Measurements from ENCODE around the gene PYM1.
"Not testable (repeated sequence)": the region's sequence is repeated elsewhere in the genome, so short reads cannot be mapped to it uniquely, and the experiment has no call there.

PYM1 gene

DNA sequence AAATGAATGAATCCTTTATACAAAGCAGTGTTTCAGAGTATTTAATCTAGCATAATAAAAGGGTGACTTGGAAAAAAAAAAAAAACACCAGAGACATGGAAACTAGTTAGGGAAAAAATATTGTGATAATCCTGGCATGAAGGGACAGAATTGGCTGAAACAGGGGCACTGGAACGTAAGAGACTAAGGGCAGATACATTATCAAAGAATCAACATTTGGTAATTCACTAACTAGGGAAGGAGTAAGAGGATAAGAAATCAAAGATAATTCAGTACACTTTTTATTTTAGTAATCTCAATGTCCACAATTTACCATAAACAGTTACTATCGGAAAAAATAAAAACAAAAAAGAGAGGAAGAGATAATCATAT lies 18.2 kb downstream of the PYM1 start:
- no peak for DNase-seq (ENCODE audit: low spot score)

DNA sequence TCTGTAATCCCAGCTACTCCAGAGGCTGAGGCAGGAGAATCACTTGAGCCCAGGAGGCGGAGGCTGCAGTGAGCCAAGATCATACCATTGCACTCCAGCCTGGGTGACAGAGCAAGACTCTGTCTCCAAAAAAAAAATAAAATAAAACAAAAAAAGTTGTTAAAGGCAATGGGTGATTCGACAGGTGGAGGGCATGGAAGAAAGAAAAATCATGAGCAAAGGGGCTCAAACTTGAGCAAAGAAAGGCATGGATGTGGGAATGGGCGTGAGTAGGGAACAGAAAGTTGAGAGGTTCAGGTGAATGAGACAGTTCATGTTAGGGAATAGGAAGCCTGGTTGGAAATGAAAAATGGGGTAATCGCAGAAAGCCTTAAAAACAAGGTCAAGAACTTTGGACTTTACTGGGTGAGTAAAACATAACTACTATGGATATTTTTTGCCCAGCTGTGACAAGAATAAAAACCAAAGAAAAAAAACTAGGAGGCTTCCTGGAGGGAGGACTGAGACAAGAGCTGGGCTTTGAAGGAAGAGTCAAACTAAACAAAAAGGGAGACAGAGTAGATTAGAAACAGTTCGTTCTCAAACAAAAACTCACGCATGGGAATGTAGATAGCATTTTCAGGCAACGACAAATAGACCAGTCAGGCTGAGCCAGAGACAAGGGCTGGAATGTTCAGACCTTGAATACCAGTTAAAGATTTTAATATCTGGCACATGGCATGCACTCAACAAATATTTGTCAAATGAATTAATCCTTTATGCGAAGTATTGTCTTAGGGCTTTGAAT lies 18.8 kb downstream of the PYM1 start:
- DNase-seq (ENCODE audit: low spot score), result no peak

DNA sequence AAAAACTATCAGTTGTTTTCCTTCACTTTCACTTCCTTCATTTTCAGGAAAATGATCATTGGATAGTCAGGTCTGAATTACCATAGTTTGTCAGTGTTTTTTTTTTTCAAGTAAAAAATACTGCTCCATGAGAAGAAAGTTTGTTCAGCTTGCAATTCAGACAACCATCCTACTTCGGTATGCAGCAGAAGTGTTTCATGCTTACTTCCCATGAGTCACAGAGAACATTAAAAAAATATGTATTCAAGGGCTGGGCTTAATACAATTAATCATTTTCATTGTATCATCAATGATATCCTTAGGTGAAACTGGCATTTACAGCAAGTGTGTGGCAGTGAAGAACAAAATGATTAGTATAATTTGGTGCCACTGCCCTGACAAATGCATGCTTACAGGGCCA lies 21.6 kb downstream of the PYM1 start:
- no peak for DNase-seq (ENCODE audit: low spot score)

DNA sequence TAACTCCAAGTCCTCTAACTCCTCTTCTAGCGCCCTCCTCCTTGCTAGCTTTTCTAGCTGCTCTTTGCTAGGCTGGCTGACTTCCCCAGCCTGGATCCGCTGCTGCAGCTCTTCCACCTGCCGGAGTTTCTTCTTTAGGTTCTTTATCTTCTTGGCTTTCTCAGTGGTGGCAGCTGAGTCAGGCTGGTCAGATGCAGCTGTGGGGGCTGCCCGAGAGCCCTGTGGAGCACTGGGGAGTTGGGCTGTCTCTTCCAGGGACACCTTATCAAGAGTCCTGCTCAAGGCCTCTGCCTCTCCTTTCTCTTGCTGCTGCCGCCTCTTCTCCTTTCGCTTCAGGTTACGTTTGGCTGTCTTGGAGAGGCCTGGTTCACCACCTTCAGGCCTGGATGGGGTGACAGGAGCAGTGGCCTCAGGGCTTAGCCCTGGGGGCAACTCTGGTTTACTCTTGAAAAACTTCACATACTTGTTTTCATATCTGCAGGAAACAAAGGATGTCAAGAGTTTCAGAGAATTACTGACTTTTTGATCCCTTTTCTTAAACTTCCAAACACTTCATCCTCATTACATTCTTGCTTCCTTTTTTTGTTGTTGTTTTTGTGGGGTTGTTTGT lies 25.7 kb downstream of the PYM1 start:
- no peak for DNase-seq (ENCODE audit: low spot score)

DNA sequence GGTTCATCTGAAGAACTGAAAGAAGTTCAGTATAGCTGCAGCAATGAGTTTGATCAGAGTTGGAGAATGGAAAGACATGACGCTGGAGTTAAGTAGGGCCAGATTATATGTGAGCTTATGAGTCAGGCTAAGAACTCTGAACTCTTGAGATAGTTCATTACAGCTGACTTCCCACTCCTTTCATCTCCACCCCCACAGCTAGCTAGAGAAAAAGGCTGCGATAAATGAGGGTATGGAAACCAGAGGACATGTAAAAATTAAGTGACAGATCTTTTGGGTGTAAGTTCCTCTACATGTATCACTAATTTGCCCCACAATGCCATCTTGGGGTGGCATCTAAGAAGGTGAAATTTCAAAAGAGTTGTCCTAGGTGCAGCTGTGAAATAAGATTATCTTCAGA lies 28.6 kb downstream of the PYM1 start:
- no peak for DNase-seq (ENCODE audit: low spot score)

DNA sequence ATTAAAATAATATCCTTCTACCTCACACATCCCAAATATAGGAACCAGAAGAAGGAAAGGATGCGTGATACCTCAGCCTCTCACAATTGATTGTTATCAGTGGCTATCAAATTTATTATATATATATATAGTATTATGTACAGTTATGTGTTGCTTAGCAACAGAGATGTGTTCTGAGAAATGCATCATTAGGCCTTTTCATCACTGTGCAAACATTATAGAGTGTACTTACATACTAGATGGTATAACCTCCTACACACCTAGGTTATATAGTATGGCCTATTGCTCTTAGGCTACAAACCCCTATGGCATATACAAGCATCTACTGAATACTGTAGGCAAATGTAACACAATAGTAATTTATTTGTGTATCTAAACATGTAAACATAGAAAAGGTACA lies 34.0 kb downstream of the PYM1 start:
- DNase-seq (ENCODE audit: low spot score), result no peak

DNA sequence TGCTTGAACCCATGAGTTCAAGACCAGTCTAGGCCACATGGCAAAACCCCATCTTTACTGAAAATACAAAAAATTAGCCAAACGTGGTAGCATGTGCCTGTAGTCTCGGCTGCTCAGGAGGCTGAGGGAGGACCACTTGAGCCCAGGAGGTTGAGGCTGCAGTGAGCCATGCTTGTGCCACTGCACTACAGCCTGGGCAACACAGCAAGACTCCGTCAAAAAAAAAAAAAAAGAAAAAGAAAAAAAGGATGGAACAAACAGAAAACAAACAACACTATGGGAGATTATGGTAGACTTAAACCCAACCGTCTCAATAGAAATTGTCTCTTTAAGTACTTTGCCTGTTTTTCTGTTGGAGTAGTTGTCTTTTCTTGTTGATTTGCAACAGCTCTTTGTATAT lies 36.4 kb downstream of the PYM1 start:
- DNase-seq (ENCODE audit: low spot score), result no peak

DNA sequence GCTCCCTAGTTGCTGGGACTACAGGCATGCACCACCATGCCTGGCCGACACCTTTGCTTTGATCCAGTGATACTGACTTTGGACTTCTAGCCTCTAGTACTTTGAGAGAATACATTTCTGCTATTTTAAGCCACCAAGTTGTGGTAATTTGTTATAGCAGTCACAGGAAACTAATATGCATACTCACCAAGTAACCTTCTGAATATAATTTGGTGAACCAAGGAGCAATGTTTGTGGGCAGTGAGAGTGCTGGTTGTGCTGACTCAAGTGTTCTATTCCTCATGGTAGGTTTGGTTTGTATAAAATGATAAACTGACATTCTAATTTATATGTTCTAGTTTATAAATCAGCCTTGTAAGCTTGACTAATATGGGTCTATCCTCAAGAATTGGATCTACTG lies 42.6 kb downstream of the PYM1 start:
- DNase-seq (ENCODE audit: low spot score), result peak; percentile 2

DNA sequence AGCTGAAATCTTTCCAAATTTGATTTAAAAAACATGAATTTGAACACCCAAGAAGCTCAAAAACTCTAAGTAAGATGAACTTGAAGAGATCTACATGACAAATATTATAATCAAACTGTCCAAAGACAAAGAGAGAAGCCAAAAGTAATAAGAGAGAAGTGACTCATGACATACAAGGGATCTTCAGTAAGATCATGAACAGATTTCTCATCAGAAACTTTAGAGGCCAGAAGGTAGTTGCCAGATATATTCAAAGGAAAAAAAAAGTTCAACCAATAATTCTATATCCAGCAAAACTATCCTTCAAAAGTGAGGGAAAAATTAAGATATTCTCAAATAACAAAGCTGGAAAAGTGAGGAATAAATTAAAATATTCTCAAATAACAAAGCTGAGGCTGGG lies 49.9 kb downstream of the PYM1 start:
- no peak for DNase-seq (ENCODE audit: low spot score)

DNA sequence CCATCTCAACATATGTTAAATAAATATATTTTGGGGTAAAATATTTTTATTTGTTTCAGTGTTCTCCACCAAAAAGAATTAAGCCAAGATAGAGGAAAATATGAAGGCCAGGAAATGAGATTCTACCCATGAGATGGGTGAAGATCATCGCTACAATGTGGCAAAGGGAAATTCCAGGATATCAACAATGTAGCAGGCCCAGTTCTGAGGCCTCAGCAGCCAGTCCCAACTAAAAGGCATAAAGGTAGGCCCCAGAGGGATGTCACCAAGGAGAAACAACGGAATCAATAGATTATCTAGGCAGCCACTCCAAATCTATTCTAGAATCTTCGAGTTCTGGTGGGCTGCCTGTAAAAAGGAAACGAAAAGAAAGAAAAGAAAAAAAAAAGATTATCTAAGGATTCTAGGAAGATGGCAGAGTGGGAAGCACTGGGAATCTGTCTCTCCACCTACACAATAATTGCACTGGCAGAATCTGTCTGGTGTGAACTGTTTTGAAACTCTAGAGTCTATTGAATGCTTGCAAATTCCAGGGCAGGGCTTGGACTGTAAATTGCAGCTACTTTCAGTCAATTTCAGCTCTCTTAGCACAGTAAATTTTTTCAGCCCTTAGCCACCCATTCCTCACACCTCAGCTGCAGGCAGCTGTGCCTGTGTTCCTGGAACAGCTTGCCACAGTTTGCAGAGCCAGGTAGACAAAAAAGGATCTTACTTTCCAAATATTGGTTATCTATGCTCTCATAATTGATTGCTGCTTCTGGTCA lies 51.8 kb downstream of the PYM1 start:
- no peak for DNase-seq (ENCODE audit: low spot score)

DNA sequence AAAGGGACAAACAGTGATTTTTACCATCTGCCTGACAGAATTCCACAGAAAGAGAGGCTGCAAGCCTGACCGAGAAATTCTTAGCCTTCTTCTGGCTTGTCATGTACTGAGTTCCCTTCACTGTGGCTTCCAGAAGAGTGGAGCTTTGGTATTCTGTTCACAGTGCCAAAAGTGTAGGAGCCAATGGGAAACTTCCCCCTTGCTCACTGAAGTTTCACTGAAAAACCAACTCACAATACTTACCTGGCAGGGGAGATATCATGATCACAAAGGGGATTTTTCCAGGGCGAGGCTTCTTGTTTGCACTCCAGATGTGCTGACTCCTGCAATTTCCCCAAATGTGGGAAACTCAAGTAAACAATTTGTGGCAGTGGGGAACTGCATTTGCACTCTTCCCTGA lies 53.3 kb downstream of the PYM1 start:
- DNase-seq (ENCODE audit: low spot score), result no peak

DNA sequence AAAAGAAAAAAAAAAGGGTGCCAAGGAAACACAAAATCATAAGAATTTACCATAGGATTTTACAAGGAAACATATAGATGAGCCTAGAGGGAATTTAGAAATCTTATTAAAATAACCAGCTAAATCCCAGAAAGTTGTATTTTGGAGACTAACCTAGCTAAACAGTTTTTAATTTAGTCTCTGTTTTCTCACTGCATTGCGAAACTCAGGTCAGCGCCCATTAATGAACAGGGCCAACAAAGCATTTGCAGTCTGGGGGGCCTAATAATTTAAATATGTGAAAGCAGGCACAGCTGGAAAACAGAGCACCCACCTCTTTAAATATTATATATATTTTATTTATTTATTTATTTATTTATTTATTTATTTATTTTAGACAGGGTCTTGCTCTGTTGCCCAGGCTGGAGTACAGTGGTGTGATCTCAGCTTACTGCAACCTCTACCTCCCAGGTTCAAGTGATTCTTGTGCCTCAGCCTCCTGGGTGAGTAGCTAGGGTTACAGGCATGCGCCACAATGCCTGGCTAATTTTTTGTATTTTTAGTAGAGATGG lies 61.2 kb downstream of the PYM1 start:
- DNase-seq (ENCODE audit: low spot score), result not testable (repeated sequence)

DNA sequence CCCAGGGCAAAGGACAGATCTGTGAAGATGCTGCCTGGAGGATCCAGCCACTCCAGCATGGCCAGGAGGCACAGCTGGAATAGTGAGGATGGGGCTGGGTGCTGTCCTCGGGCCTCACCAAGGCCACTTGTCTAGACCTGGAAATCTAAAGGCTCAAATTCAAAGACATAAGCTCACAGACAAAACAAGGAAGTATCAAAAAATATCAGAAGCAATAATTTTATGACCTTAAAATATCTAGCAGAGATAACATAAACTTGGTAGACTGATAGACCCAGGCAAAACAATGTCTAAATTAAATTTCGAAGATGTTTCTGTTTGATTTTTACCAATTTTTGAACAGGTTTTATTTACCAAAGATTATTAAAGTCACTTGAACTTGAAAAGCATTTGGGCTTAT lies 62.4 kb downstream of the PYM1 start:
- no peak for DNase-seq (ENCODE audit: low spot score)

DNA sequence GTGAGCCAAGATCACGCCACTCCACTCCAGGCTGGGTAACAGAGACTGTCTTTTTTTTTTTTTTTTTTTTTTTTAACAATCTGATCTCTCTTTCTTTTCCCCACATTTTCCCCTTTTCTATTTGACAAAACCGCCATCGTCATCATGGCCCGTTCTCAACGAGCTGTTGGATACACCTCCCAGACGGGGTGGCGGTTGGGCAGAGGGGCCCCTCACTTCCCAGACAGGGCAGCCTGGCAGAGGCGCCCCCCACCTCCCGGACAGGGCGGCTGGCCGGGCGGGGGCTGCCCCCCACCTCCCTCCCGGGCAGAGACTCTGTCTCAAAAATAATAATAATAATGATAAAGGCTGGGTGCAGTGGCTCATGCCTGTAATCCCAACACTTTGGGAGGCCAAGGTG lies 64.8 kb downstream of the PYM1 start:
- DNase-seq (ENCODE audit: low spot score), result not testable (repeated sequence)

DNA sequence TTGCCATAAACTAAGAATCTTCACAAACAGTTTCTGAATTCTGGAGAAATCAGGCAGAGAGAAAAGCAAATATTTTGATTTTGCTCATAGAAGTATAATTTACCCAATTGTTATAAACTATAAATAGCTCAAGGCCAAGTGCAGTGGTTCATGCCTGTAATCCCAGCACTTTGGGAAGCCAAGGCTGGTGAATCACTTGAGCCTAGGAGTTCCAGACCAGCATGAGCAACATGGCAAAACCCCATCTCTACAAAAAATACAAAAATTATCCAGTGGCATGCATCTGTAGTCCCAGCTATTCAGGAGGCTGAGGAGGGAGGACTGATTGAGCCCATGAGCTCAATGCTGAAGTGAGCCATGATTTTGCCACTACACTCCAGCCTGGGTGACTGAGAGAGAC lies 65.4 kb downstream of the PYM1 start:
- no peak for DNase-seq (ENCODE audit: low spot score)

DNA sequence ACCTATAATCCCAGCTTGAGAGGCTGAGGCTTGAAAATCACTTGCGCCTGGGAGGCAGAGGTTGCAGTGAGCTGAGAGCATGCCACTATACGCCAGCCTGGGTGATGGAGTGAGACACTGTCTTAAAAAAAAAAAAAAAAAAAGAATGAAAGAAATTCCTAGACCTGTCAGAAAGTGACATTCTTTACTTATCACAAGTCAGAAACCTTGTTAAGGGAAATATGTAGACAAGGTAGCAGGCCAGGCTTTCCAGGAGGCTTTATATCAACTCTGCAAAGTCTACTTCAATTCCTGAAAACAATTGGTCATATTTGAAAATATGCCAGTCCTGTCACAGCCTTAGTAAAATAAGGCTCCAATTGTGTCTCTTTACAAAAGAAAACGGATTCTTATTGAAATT lies 65.8 kb downstream of the PYM1 start:
- no peak for DNase-seq (ENCODE audit: low spot score)

DNA sequence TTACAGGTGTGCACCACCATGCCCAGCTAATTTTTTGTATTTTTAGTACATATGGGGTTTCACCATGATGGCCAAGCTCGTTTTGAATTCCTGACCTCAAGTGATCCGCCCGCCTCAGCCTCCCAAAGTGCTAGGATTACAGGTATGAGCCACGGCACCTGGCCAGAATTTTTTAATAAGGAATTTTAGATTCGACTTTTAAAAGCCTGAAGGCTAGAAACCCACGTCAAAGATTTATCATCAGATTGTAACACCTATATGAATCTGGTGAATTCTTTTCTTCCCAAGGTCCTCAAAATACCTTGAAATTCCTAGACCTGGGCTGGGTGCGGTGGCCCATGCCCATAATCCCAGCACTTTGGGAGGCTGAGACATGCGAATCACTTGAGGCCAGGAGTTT lies 66.3 kb downstream of the PYM1 start:
- no peak for DNase-seq (ENCODE audit: low spot score)

DNA sequence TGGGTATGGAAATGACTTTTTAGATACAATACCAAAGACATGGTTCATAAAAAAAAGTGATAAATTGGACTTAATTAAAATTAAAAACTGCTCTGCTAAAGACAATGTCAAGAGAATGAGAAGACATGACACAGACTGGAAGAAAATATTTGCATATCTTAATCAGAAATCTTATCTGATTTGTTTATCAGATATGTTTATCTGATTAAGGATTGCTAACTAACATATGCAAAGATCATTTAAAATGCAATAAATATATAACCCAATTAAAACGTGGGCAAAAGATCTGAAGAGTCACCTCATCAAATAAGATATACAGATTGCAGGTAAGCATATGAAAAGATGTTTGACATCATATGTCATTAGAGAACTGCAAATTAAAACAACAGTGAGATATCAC lies 75.0 kb downstream of the PYM1 start:
- no peak for DNase-seq (ENCODE audit: low spot score)

Measured in activated CD4-positive, alpha-beta T cell treated with anti-CD3 and anti-CD28 coated beads, Interleukin-2, Interleukin-4, amounts not matched to agents 100 ng/mL and 50 ng/mL, durations not matched to agents 16 hours and 8 hours (primary cell).